WTC11 (cell line): Measurements from ENCODE around the gene PHPT1. TPM values are rescaled to one million over a fixed set of nuclear protein-coding genes. Genes with fewer than 3 reads are reported as not detected.

ENCODE experiments used
- ATAC-seq: fragments of 200-7000 bp; cut with Tn5 transposase; 2 replicates; pipeline ENCODE4 v1.10.0; 2021; ENCODE audit warnings: mild to moderate bottlenecking, moderate library complexity
- CTCF ChIA-PET: fragments of 300-600 bp; sonication (Branson Sonifier 250); formaldehyde crosslinking; loops from one replicate; lab custom pipeline; 2021; ENCODE audit warnings: antibody characterized with exemption; lab: Charles Lee
- POLR2A ChIA-PET: fragments of 350-600 bp; sonication (Branson Sonifier 250); formaldehyde crosslinking; loops from one replicate; lab custom pipeline; 2021; ENCODE audit warnings: antibody characterized with exemption; lab: Charles Lee
- DNase-seq: peaks from one replicate; pipeline ENCODE4 v3.0.0; 2021; ENCODE audit warnings: low spot score
- H3K27ac Mint-ChIP-seq: 2 replicates; pipeline ENCODE4 v1.8.0; 2021; ENCODE audit warnings: mixed read lengths
- H3K27me3 Mint-ChIP-seq: 2 replicates; pipeline ENCODE4 v1.8.0; 2021; ENCODE audit warnings: low read depth, mild to moderate bottlenecking, moderate library complexity, mixed read lengths
- H3K36me3 Mint-ChIP-seq: 2 replicates; pipeline ENCODE4 v1.8.0; 2021; ENCODE audit warnings: mixed read lengths
- H3K4me1 Mint-ChIP-seq: 2 replicates; pipeline ENCODE4 v1.8.0; 2022; ENCODE audit warnings: mixed read lengths
- H3K4me3 Mint-ChIP-seq: 2 replicates; pipeline ENCODE4 v1.8.0; 2021; ENCODE audit warnings: mild to moderate bottlenecking, moderate library complexity, mixed read lengths
- H3K9me3 Mint-ChIP-seq: 2 replicates; pipeline ENCODE4 v1.8.0; 2021; ENCODE audit warnings: mixed read lengths
- ELF4 ChIP-seq: sonication (generic); formaldehyde crosslinking; IDR thresholded peaks from 2 replicates; pipeline ENCODE4 v1.8.1; 2022; ENCODE audit warnings: low read depth, mild to moderate bottlenecking, moderate library complexity, missing genetic modification reagents
- GABPB1 ChIP-seq: sonication (generic); formaldehyde crosslinking; IDR thresholded peaks from 2 replicates; pipeline ENCODE4 v1.8.1; 2023; ENCODE audit warnings: mild to moderate bottlenecking, missing genetic modification reagents
- KAT7 ChIP-seq: sonication (generic); formaldehyde crosslinking; IDR thresholded peaks from 2 replicates; pipeline ENCODE4 v1.8.1; 2023; ENCODE audit warnings: missing genetic modification reagents, mild to moderate bottlenecking, borderline replicate concordance
- MYBL2 ChIP-seq: sonication (generic); formaldehyde crosslinking; IDR thresholded peaks from 2 replicates; pipeline ENCODE4 v1.8.1; 2023; ENCODE audit warnings: mild to moderate bottlenecking, moderate library complexity, missing genetic modification reagents
- NFATC4 ChIP-seq: fragments of 250-450 bp; sonication (Bioruptor Pico); IDR thresholded peaks from 2 replicates; pipeline ENCODE4 v1.9.0; 2021; ENCODE audit warnings: mild to moderate bottlenecking
- NR3C1 ChIP-seq: sonication (generic); formaldehyde crosslinking; conservative IDR thresholded peaks from 2 replicates; pipeline ENCODE4 v1.8.1; 2023; ENCODE audit warnings: low read depth, mild to moderate bottlenecking, missing genetic modification reagents
- RELA ChIP-seq: sonication (generic); formaldehyde crosslinking; IDR thresholded peaks from 2 replicates; pipeline ENCODE4 v1.8.1; 2022; ENCODE audit warnings: missing genetic modification reagents, mild to moderate bottlenecking, borderline replicate concordance
- TCF7 ChIP-seq: sonication (generic); formaldehyde crosslinking; IDR thresholded peaks from 2 replicates; pipeline ENCODE4 v1.8.0; 2022; ENCODE audit warnings: mild to moderate bottlenecking, low read depth, missing genetic modification reagents, moderate library complexity
- TP53 ChIP-seq: sonication (generic); formaldehyde crosslinking; IDR thresholded peaks from 2 replicates; pipeline ENCODE4 v1.8.1; 2023; ENCODE audit warnings: mild to moderate bottlenecking, missing genetic modification reagents
- ZNF263 ChIP-seq: sonication (generic); formaldehyde crosslinking; IDR thresholded peaks from 2 replicates; pipeline ENCODE4 v1.8.1; 2022; ENCODE audit warnings: low read depth, mild to moderate bottlenecking, moderate library complexity, missing genetic modification reagents
- total RNA-seq: library from RNA; stranded (reverse); gene quantifications from 3 replicates; pipeline ENCODE4 v1.2.3, GENCODE V29; 2021
- TF ChIP-seq, protein P1 (sequence below): sonication (generic); formaldehyde crosslinking; conservative IDR thresholded peaks from 2 replicates; pipeline ENCODE4 v1.8.1; 2023; ENCODE audit warnings: mild to moderate bottlenecking, low read depth, missing genetic modification reagents, moderate library complexity
- TF ChIP-seq, protein P2 (sequence below): sonication (generic); formaldehyde crosslinking; IDR thresholded peaks from 2 replicates; pipeline ENCODE4 v1.8.0; 2022; ENCODE audit warnings: mild to moderate bottlenecking, missing genetic modification reagents
- TF ChIP-seq, protein P3 (sequence below): sonication (generic); formaldehyde crosslinking; IDR thresholded peaks from 2 replicates; pipeline ENCODE4 v1.8.0; 2022; ENCODE audit warnings: mild to moderate bottlenecking, missing genetic modification reagents
- TF ChIP-seq, protein P4 (sequence below): sonication (generic); formaldehyde crosslinking; IDR thresholded peaks from 2 replicates; pipeline ENCODE4 v1.8.1; 2022; ENCODE audit warnings: low read depth, mild to moderate bottlenecking, moderate library complexity, missing genetic modification reagents, borderline replicate concordance
- TF ChIP-seq, protein P5 (sequence below): fragments of 250-450 bp; sonication (Bioruptor Pico); IDR thresholded peaks from 2 replicates; pipeline ENCODE4 v1.9.0; 2021; ENCODE audit warnings: mild to moderate bottlenecking
- TF ChIP-seq, protein P6 (sequence below): fragments of 250-450 bp; sonication (Bioruptor Pico); conservative IDR thresholded peaks from 2 replicates; pipeline ENCODE4 v1.9.0; 2021; ENCODE audit warnings: mild to moderate bottlenecking

The PHPT1 gene
- total RNA-seq, 1 experiment from 2014 or later, result 138 TPM

DNA sequence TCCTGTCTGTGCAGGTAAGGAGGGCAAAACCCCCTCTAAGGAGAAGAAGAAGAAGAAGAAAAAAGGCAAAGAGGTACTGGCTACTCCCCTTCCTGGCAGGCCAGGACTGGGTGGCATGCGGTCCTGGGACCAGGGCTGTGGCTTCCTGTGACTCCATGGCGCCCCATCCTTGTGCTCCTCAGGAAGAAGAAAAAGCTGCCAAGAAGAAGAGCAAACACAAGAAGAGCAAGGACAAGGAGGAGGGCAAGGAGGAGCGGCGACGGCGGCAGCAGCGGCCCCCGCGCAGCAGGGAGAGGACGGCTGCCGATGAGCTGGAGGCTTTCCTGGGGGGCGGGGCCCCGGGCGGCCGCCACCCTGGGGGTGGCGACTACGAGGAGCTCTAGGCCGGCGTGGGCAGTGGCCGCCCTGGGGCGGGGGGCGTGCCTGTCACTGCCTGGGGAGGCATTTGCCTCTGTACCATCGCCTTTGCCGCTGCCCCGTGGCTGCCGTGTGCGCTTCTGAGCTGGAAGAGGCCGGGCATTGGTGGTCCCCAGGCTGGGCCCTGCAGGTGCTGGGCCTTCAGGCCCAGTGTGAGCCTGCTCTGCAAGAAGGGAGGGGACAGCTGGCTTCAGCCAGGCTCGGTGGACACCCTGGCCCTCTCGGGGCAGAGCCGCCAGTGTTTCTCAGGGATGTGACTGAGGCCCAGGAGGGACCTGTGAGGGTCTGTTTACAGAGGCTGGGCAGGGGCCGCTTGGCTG lies 8.9 kb upstream of the PHPT1 start:
- TF ChIP-seq, protein P1, sequence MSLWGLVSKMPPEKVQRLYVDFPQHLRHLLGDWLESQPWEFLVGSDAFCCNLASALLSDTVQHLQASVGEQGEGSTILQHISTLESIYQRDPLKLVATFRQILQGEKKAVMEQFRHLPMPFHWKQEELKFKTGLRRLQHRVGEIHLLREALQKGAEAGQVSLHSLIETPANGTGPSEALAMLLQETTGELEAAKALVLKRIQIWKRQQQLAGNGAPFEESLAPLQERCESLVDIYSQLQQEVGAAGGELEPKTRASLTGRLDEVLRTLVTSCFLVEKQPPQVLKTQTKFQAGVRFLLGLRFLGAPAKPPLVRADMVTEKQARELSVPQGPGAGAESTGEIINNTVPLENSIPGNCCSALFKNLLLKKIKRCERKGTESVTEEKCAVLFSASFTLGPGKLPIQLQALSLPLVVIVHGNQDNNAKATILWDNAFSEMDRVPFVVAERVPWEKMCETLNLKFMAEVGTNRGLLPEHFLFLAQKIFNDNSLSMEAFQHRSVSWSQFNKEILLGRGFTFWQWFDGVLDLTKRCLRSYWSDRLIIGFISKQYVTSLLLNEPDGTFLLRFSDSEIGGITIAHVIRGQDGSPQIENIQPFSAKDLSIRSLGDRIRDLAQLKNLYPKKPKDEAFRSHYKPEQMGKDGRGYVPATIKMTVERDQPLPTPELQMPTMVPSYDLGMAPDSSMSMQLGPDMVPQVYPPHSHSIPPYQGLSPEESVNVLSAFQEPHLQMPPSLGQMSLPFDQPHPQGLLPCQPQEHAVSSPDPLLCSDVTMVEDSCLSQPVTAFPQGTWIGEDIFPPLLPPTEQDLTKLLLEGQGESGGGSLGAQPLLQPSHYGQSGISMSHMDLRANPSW, result no peak
- TF ChIP-seq, protein P2, sequence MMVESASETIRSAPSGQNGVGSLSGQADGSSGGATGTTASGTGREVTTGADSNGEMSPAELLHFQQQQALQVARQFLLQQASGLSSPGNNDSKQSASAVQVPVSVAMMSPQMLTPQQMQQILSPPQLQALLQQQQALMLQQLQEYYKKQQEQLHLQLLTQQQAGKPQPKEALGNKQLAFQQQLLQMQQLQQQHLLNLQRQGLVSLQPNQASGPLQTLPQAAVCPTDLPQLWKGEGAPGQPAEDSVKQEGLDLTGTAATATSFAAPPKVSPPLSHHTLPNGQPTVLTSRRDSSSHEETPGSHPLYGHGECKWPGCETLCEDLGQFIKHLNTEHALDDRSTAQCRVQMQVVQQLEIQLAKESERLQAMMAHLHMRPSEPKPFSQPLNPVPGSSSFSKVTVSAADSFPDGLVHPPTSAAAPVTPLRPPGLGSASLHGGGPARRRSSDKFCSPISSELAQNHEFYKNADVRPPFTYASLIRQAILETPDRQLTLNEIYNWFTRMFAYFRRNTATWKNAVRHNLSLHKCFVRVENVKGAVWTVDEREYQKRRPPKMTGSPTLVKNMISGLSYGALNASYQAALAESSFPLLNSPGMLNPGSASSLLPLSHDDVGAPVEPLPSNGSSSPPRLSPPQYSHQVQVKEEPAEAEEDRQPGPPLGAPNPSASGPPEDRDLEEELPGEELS (CRISPR knock-in tag), result no peak
- TF ChIP-seq NFATC4 (no peak), GABPB1 (CRISPR knock-in tag) (no peak), KAT7 (CRISPR knock-in tag) (no peak), TCF7 (no peak)
- TF ChIP-seq, protein P3, sequence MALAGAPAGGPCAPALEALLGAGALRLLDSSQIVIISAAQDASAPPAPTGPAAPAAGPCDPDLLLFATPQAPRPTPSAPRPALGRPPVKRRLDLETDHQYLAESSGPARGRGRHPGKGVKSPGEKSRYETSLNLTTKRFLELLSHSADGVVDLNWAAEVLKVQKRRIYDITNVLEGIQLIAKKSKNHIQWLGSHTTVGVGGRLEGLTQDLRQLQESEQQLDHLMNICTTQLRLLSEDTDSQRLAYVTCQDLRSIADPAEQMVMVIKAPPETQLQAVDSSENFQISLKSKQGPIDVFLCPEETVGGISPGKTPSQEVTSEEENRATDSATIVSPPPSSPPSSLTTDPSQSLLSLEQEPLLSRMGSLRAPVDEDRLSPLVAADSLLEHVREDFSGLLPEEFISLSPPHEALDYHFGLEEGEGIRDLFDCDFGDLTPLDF (CRISPR knock-in tag), result no peak
- H3K27ac Mint-ChIP-seq, result no peak overlapping the region
- no peaks in the 10 kb centered on the region for H3K36me3 Mint-ChIP-seq
- DNase-seq (no peak), ATAC-seq (no peak)
- peaks cover 23% of the 10 kb centered on the region for H3K4me1 Mint-ChIP-seq
- no peak overlapping the region for H3K4me3 Mint-ChIP-seq
- H3K9me3 Mint-ChIP-seq, result no peaks in the 10 kb centered on the region
- POLR2A ChIA-PET, result interaction anchor here (1.3 to 1.7 kb wide), 4 partner anchors 19 to 40 kb away, joined by 3 read pairs; no protein-coding TSS in a partner anchor
- CTCF ChIA-PET, result interaction anchor here (0.6 to 5.9 kb wide), 5 partner anchors 18 to 195 kb away, joined by 3 to 64 read pairs (median 4); no protein-coding TSS in a partner anchor
- no peaks in the 10 kb centered on the region for H3K27me3 Mint-ChIP-seq

DNA sequence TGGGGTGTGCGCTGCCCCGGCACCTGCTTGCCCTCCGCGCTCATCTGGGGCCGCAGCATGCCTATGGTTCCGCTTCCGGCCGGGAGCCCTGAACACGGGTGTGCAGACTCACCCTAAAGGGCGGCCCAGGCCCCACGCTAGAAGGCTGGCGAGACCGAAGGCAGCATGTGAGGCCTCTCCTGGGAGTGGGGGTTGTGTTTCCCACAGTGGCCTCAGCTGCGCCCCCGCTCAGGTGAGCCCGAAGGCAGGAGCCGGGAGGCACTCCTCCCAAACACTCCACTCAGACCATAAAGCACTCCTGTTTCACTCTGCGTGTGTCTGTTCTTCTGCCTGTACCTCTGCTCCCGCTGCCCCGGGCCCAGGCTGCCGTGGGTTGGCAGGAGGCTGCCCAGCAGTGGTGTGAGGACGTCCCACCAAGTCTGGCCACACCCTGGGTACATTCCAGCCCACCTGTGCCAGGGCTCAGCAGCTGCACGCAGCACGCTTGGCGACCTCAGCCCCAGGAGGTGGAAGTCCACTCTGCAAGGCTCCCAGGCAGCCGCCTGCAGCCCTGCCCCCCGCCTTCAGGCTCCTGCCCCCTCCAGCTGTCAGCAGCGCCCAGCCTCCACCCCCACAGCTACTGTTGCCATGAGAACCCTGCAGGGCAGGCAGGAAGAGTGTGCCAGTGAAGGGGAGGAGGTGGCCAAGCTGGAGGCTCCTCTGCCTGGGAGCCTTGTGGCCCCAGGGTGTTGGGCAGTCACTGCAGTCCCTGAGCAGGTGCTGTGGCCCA lies 8.1 kb upstream of the PHPT1 start:
- peaks cover 23% of the 10 kb centered on the region for H3K4me1 Mint-ChIP-seq
- no peaks in the 10 kb centered on the region for H3K27me3 Mint-ChIP-seq
- H3K36me3 Mint-ChIP-seq, result no peaks in the 10 kb centered on the region
- ATAC-seq (no peak), DNase-seq (no peak)
- ChIA-PET CTCF (interaction anchor here (0.6 to 5.9 kb wide), 14 partner anchors 13 to 236 kb away, joined by 3 to 64 read pairs (median 6); partner anchors contain the start of genes RABL6, TMEM141 and UAP1L1), POLR2A (interaction anchor here (1.1 to 1.7 kb wide), 5 partner anchors 18 to 41 kb away, joined by 3 to 4 read pairs (median 3); no protein-coding TSS in a partner anchor)
- H3K27ac Mint-ChIP-seq, result peak overlapping the region; percentile 76; the same call in 1 of the 2 replicates
- H3K9me3 Mint-ChIP-seq, result no peaks in the 10 kb centered on the region
- no peak overlapping the region for H3K4me3 Mint-ChIP-seq
- TF ChIP-seq NR3C1 (no peak), RELA (CRISPR knock-in tag) (0 out of 2 replicates have a peak, but pooled peaks have one; percentile 69), TP53 (no peak), MYBL2 (CRISPR knock-in tag) (0 out of 2 replicates have a peak, but pooled peaks have one; percentile 11), ELF4 (CRISPR knock-in tag) (no peak), ZNF263 (CRISPR knock-in tag) (no peak)
- TF ChIP-seq, protein P4, sequence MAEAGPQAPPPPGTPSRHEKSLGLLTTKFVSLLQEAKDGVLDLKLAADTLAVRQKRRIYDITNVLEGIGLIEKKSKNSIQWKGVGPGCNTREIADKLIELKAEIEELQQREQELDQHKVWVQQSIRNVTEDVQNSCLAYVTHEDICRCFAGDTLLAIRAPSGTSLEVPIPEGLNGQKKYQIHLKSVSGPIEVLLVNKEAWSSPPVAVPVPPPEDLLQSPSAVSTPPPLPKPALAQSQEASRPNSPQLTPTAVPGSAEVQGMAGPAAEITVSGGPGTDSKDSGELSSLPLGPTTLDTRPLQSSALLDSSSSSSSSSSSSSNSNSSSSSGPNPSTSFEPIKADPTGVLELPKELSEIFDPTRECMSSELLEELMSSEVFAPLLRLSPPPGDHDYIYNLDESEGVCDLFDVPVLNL (CRISPR knock-in tag), result no peak
- TF ChIP-seq, protein P5, sequence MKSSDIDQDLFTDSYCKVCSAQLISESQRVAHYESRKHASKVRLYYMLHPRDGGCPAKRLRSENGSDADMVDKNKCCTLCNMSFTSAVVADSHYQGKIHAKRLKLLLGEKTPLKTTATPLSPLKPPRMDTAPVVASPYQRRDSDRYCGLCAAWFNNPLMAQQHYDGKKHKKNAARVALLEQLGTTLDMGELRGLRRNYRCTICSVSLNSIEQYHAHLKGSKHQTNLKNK, result no peak
- TF ChIP-seq, protein P6, sequence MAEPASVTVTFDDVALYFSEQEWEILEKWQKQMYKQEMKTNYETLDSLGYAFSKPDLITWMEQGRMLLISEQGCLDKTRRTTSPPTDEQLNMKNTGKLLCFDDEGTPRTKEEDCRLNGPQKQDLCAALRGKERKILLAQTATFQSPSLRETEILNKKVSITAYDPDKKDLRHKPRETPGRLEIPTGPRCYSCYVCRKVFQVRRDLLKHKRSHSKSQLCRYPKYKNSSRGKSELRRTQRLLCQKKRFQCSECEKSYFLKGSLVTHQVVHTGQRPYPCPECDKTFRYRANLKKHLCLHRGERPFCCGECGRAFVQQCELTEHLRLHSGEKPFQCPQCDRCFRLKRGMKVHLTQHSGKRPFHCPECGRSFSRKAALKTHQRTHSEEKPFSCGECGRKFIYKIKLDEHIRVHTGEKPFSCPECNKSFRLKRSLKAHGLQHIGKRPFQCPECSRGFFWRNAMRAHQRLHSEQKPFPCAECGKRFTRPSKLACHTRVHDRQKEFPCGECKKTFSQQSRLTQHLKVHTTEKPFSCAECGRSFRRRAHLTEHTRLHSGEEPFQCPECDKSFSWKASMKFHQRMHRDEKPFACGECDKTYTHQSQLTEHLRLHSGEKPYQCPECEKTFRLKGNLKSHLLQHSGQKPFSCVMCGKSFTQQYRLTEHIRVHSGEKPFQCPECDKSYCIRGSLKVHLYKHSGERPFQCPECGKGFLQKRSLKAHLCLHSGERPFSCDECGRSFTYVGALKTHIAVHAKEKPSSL (CRISPR knock-in tag), result no peak
